K562 (cell line): ENCODE results near the gene MYO15A. TPM values are rescaled to one million over a fixed set of nuclear protein-coding genes. Genes with fewer than 3 reads are reported as not detected.

Experiments used
- ATAC-seq: fragments of 200-7000 bp; cut with Tn5 transposase; 3 replicates; pipeline ENCODE4 v1.9.1; 2020; ENCODE audit warnings: moderate library complexity
- BruUV-seq: library from RNA; stranded (reverse); fragments of 400-500 nt; replicated peaks from 2 replicates; lab custom pipeline; 2021; lab: Mats Ljungman, UMichigan
- CTCF ChIA-PET: fragments of 300-600 bp; formaldehyde crosslinking; extraction: SDS; loops from one replicate; lab custom pipeline; 2021; ENCODE audit warnings: low intra/inter-chr PET ratio; lab: Yijun Ruan, JAX
- POLR2A ChIA-PET: fragments of 300-600, 350-650 bp; sonication (Branson Sonifier 250); formaldehyde crosslinking; extraction: SDS; loops from one replicate; lab custom pipeline; 2021; ENCODE audit warnings: antibody characterized with exemption, inconsistent platforms; lab: Yijun Ruan, JAX
- DNase-seq, 4 experiments: peaks; one replicate each; pipeline versions ENCODE4 v3.0.0 to v3.0.0-alpha.2; 2011 to 2018; ENCODE audit warnings: low spot score in 3 of 4, mixed read lengths in 3 of 4; ENCODE audit errors: extremely low read depth in 1 of 4
- FAIRE-seq: peaks from 2 replicates; lab custom pipeline; 2011; peaks lifted over from hg19 to GRCh38; lab: Jason Lieb, UNC
- H2AFZ ChIP-seq: 2 replicates; pipeline ENCODE4 v1.6.0; 2011; ENCODE audit warnings: low read depth, low read length, control low read depth, inconsistent platforms
- H3K27ac ChIP-seq: fragments of 200-600 bp; 3 replicates; pipeline ENCODE4 v1.8.0; 2011; ENCODE audit warnings: low read depth, mild to moderate bottlenecking, control low read depth, inconsistent platforms, low read length, moderate library complexity, mixed read lengths; ENCODE audit errors: extremely low read depth
- H3K27me3 ChIP-seq, 2 experiments: fragments of 300-600 bp in 1 of 2; 2 replicates in 1 of 2; 3 replicates in 1 of 2; pipeline versions ENCODE4 v1.6.0 to v1.8.0; 2011; ENCODE audit warnings: inconsistent platforms in 2 of 2, low read length in 2 of 2, mild to moderate bottlenecking in 1 of 2, mixed read lengths in 1 of 2, moderate library complexity in 1 of 2; ENCODE audit not compliant: control insufficient read depth in 2 of 2, insufficient read depth in 2 of 2
- H3K36me3 ChIP-seq: fragments of 300-600 bp; 3 replicates; pipeline ENCODE4 v1.8.0; 2011; ENCODE audit warnings: mild to moderate bottlenecking, low read length, inconsistent platforms; ENCODE audit not compliant: control insufficient read depth, insufficient read depth
- H3K4me1 ChIP-seq, 2 experiments: fragments of 200-600 bp in 1 of 2; replicated peaks in 1 of 2; 2 replicates in 1 of 2; 3 replicates in 1 of 2; pipeline versions ENCODE4 v1.5.1 to v1.8.0; 2011; ENCODE audit warnings: inconsistent platforms in 2 of 2, low read length in 2 of 2, mild to moderate bottlenecking in 1 of 2, mixed read lengths in 1 of 2, moderate library complexity in 1 of 2; ENCODE audit not compliant: control insufficient read depth in 2 of 2, insufficient read depth in 2 of 2
- H3K4me2 ChIP-seq: 2 replicates; pipeline ENCODE4 v1.6.1; 2011; ENCODE audit warnings: low read length, control low read depth, inconsistent platforms, mixed read lengths; ENCODE audit not compliant: insufficient read depth
- H3K4me3 ChIP-seq: fragments of 200-600 bp; sonication (generic), shearing (Covaris generic); 2 replicates; pipeline ENCODE4 v1.5.1; 2016; ENCODE audit warnings: control low read depth, inconsistent platforms
- H3K79me2 ChIP-seq: fragments of 200-600 bp; 3 replicates; pipeline ENCODE4 v1.8.0; 2011; ENCODE audit warnings: low read length, inconsistent platforms; ENCODE audit not compliant: control insufficient read depth, insufficient read depth
- H3K9ac ChIP-seq, 2 experiments: 2 replicates each; pipeline versions ENCODE4 v1.6.0 to v1.6.1; 2011; ENCODE audit warnings: low read depth in 2 of 2, low read length in 2 of 2, control low read depth in 1 of 2, inconsistent platforms in 1 of 2, mild to moderate bottlenecking in 1 of 2, mixed read lengths in 1 of 2; ENCODE audit not compliant: insufficient read depth in 1 of 2
- H3K9me1 ChIP-seq: one replicate; pipeline ENCODE4 v1.6.0; 2011; ENCODE audit warnings: inconsistent platforms, mild to moderate bottlenecking, low read length, moderate library complexity; ENCODE audit not compliant: control insufficient read depth, insufficient read depth
- H3K9me3 ChIP-seq: replicated peaks from 2 replicates; pipeline ENCODE4 v1.5.1; 2011; ENCODE audit warnings: low read depth, low read length, inconsistent platforms; ENCODE audit not compliant: control insufficient read depth, insufficient read depth
- H4K20me1 ChIP-seq: replicated peaks from 2 replicates; pipeline ENCODE4 v1.6.1; 2011; ENCODE audit warnings: low read length, inconsistent platforms, mixed read lengths; ENCODE audit not compliant: control insufficient read depth, insufficient read depth
- ARID1B ChIP-seq: fragments of 450-650 bp; IDR thresholded peaks from 2 replicates; pipeline ENCODE4 v1.6.1; 2016; ENCODE audit warnings: antibody characterized with exemption, mild to moderate bottlenecking, inconsistent platforms
- E2F3 ChIP-seq: fragments of 250-450 bp; sonication (Bioruptor Pico); IDR thresholded peaks from 2 replicates; pipeline ENCODE4 v1.4.0; 2020; ENCODE audit warnings: mild to moderate bottlenecking
- ELF2 ChIP-seq: fragments of 250-450 bp; sonication (Bioruptor Pico); IDR thresholded peaks from 2 replicates; pipeline ENCODE4 v1.5.0; 2021; ENCODE audit warnings: mild to moderate bottlenecking
- ETV6 ChIP-seq, 3 experiments: fragments of 150-350 bp in 1 of 3; sonication (generic) in 1 of 3; formaldehyde crosslinking in 1 of 3; IDR thresholded peaks; 2 replicates each; pipeline versions ENCODE4 v1.6.1 to v1.8.0; 2014 to 2022; ENCODE audit warnings: borderline replicate concordance in 2 of 3, low read depth in 2 of 3, antibody characterized with exemption in 1 of 3, low read length in 1 of 3, mild to moderate bottlenecking in 1 of 3, missing genetic modification reagents in 1 of 3
- FOXK2 ChIP-seq, 2 experiments: fragments of 450-650 bp; IDR thresholded peaks in 1 of 2; conservative IDR thresholded peaks in 1 of 2; 2 replicates each; pipeline ENCODE4 v1.6.1; 2016; ENCODE audit warnings: low read depth in 2 of 2, mild to moderate bottlenecking in 1 of 2
- FOXP4 ChIP-seq: sonication (generic); formaldehyde crosslinking; IDR thresholded peaks from 2 replicates; pipeline ENCODE4 v1.8.0; 2022; ENCODE audit warnings: mild to moderate bottlenecking, missing genetic modification reagents, borderline replicate concordance
- HDGF ChIP-seq: fragments of 450-650 bp; IDR thresholded peaks from 2 replicates; pipeline ENCODE4 v1.6.1; 2016
- NRF1 ChIP-seq, 2 experiments: fragments of 450-650 bp; IDR thresholded peaks in 1 of 2; conservative IDR thresholded peaks in 1 of 2; 2 replicates each; pipeline ENCODE4 v1.6.1; 2014; ENCODE audit warnings: mild to moderate bottlenecking in 2 of 2
- OTX1 ChIP-seq: fragments of 450-650 bp; formaldehyde crosslinking; IDR thresholded peaks from 2 replicates; pipeline ENCODE4 v1.4.0; 2022; ENCODE audit warnings: mild to moderate bottlenecking
- POLR3G ChIP-seq: IDR thresholded peaks from 2 replicates; pipeline ENCODE4 v1.6.1; 2011; ENCODE audit not compliant: insufficient read length, insufficient replicate concordance; ENCODE audit errors: extremely low read depth
- SRSF3 ChIP-seq: fragments of 200-400 bp; formaldehyde crosslinking; IDR thresholded peaks from 2 replicates; pipeline ENCODE4 v1.6.1; 2016; ENCODE audit warnings: mild to moderate bottlenecking, low read length, moderate library complexity; ENCODE audit not compliant: insufficient read depth
- ZBTB7A ChIP-seq: IDR thresholded peaks from 2 replicates; pipeline ENCODE4 v1.6.1; 2011; ENCODE audit warnings: low read depth, mild to moderate bottlenecking, low read length, moderate library complexity, borderline replicate concordance; ENCODE audit not compliant: control insufficient read depth
- WGBS: fragments of 100-300 bp; shearing (Covaris generic); methylation state at CpG from one replicate; pipeline ENCODE4 v1.1.6; 2016; ENCODE audit warnings: low coverage, mixed read lengths; ENCODE audit not compliant: insufficient coverage; ENCODE audit errors: missing lambda C conversion rate; 5-methylcytosine and 5-hydroxymethylcytosine counted together
- in situ Hi-C: fragments of 300-500 bp; cut with MboI; formaldehyde crosslinking; loops from 4 replicates; pipeline ENCODE4 v1.15.0; 2018; ENCODE audit warnings: inconsistent platforms, mixed read lengths
- intact Hi-C: fragments of 100-400 bp; cut with micrococcal nuclease; formaldehyde crosslinking; loops from 2 replicates; pipeline ENCODE4 v1.14.2; 2022
- polyA plus RNA-seq, 8 experiments: library from polyadenylated mRNA; depleted of rRNA in 4 of 8; stranded (reverse) in 5 of 8; unstranded in 3 of 8; fragments of >200 nt; fragmentation: Nextera tagmentation in 2 of 8; fragmentation: Illumina TruSeq in 1 of 8; extraction: Ambion mirVana in 2 of 8; extraction: Trizol in 1 of 8; gene quantifications; 2 replicates each; pipeline versions ENCODE4 v1.2.1 to v1.2.3, GENCODE V29; 2011 to 2014; ENCODE audit warnings: inconsistent platforms in 1 of 8, missing spikeins in 1 of 8
- total RNA-seq, 7 experiments: library from RNA; depleted of rRNA in 6 of 7; stranded (reverse); fragments of >200 nt in 6 of 7; fragmentation: Illumina TruSeq in 2 of 7; extraction: Trizol in 2 of 7; gene quantifications; 2 replicates each; pipeline versions ENCODE4 v1.2.1 to v1.2.3, GENCODE V29; 2011 to 2021; ENCODE audit warnings: low replicate concordance in 1 of 7
- TF ChIP-seq, protein P1 (sequence below): fragments of 250-450 bp; sonication (Bioruptor Pico); IDR thresholded peaks from 2 replicates; pipeline ENCODE4 v1.4.0; 2020; ENCODE audit warnings: borderline replicate concordance
- TF ChIP-seq, protein P2 (sequence below): IDR thresholded peaks from 3 replicates; pipeline ENCODE4 v1.6.1; 2011; ENCODE audit warnings: borderline replicate concordance, mild to moderate bottlenecking, moderate library complexity; ENCODE audit not compliant: insufficient read length; ENCODE audit errors: extremely low read depth
- TF ChIP-seq, protein P3 (sequence below): sonication (generic); formaldehyde crosslinking; IDR thresholded peaks from 2 replicates; pipeline ENCODE4 v1.8.0; 2022; ENCODE audit warnings: mild to moderate bottlenecking, missing genetic modification reagents

Gene MYO15A
- total and polyA plus RNA-seq, 9 of the 15 experiments (the other 6 are each of a cell fraction or from before 2014, with no cell fraction given): 0.05 to 0.88 (median 0.14) TPM; not detected in 1

DNA sequence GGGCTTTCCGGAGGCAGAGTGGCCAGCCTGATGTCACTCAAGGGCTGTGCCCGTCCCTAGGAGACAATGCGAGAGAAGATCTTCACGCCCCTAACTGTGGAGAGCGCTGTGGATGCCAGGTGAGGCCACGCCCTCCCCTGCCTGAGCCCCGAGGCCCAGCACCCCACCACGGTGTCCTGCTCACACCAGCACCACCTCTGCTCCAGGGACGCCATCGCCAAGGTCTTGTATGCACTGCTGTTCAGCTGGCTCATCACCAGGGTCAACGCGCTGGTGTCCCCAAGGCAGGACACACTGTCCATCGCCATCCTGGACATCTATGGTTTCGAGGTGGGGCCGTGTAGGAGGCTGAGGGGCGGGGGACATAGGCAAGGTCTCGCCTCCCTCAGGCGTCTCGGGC lies 27.8 kb downstream of the MYO15A start:
- no peak for FAIRE-seq
- H2AFZ ChIP-seq: no peak overlapping the region
- H4K20me1 ChIP-seq: no peaks in the 10 kb centered on the region; the same call in 1 of the 2 replicates
- H3K27me3 ChIP-seq: no peaks in the 10 kb centered on the region
- H3K36me3 ChIP-seq: no peaks in the 10 kb centered on the region
- 26% methylated on average over 12 of the region's 19 CpGs for WGBS
- ATAC-seq: no peak
- intact Hi-C loops (no loop called here), in situ Hi-C loops (no loop called here)
- DNase-seq: no peak
- H3K4me3 ChIP-seq: no peak overlapping the region
- POLR2A ChIA-PET: interaction anchor here (0.6 kb wide), 1 partner anchor 19 kb away, joined by 3 read pairs; no protein-coding TSS in a partner anchor
- no peak overlapping the region for H3K4me2 ChIP-seq
- no peaks in the 10 kb centered on the region for H3K9me1 ChIP-seq
- no peaks in the 10 kb centered on the region for H3K79me2 ChIP-seq
- H3K9me3 ChIP-seq: no peaks in the 10 kb centered on the region
- CTCF ChIA-PET: no interaction called here
- peaks cover 0 to 13% of the 10 kb centered on the region in 2 experiments; a peak in 3 of 5 replicates for H3K4me1 ChIP-seq
- no TSS peak for BruUV-seq
- no peak overlapping the region for H3K9ac ChIP-seq
- H3K27ac ChIP-seq: no peak overlapping the region
- TF ChIP-seq POLR3G (no peak), SRSF3 (no peak), ETV6 (IDR thresholded peaks at IDR 0.05; ENCODE audit: borderline replicate concordance in 1 of 2, low read depth in 2 of 2, low read length in 1 of 2) (no peak), ETV6 (CRISPR knock-in tag; IDR thresholded peaks at IDR 0.05; ENCODE audit: borderline replicate concordance) (no peak), ARID1B (no peak), E2F3 (CRISPR knock-in tag) (no peak), NRF1 (conservative IDR thresholded peaks at IDR 0.05 in 1 of 2, IDR thresholded peaks at IDR 0.05 in 1 of 2) (no peak), FOXK2 (conservative IDR thresholded peaks at IDR 0.05 in 1 of 2, IDR thresholded peaks at IDR 0.05 in 1 of 2; ENCODE audit: low read depth in 2 of 2) (no peak), HDGF (no peak), FOXP4 (no peak), ELF2 (CRISPR knock-in tag) (no peak), OTX1 (CRISPR knock-in tag) (no peak), ZBTB7A (no peak)
- TF ChIP-seq, protein P1, sequence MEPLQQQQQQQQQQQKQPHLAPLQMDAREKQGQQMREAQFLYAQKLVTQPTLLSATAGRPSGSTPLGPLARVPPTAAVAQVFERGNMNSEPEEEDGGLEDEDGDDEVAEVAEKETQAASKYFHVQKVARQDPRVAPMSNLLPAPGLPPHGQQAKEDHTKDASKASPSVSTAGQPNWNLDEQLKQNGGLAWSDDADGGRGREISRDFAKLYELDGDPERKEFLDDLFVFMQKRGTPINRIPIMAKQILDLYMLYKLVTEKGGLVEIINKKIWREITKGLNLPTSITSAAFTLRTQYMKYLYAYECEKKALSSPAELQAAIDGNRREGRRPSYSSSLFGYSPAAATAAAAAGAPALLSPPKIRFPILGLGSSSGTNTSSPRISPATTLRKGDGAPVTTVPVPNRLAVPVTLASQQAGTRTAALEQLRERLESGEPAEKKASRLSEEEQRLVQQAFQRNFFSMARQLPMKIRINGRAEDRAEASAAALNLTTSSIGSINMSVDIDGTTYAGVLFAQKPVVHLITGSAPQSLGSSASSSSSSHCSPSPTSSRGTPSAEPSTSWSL (CRISPR knock-in tag): no peak
- TF ChIP-seq, protein P2, sequence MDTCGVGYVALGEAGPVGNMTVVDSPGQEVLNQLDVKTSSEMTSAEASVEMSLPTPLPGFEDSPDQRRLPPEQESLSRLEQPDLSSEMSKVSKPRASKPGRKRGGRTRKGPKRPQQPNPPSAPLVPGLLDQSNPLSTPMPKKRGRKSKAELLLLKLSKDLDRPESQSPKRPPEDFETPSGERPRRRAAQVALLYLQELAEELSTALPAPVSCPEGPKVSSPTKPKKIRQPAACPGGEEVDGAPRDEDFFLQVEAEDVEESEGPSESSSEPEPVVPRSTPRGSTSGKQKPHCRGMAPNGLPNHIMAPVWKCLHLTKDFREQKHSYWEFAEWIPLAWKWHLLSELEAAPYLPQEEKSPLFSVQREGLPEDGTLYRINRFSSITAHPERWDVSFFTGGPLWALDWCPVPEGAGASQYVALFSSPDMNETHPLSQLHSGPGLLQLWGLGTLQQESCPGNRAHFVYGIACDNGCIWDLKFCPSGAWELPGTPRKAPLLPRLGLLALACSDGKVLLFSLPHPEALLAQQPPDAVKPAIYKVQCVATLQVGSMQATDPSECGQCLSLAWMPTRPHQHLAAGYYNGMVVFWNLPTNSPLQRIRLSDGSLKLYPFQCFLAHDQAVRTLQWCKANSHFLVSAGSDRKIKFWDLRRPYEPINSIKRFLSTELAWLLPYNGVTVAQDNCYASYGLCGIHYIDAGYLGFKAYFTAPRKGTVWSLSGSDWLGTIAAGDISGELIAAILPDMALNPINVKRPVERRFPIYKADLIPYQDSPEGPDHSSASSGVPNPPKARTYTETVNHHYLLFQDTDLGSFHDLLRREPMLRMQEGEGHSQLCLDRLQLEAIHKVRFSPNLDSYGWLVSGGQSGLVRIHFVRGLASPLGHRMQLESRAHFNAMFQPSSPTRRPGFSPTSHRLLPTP: no peak
- TF ChIP-seq, protein P3, sequence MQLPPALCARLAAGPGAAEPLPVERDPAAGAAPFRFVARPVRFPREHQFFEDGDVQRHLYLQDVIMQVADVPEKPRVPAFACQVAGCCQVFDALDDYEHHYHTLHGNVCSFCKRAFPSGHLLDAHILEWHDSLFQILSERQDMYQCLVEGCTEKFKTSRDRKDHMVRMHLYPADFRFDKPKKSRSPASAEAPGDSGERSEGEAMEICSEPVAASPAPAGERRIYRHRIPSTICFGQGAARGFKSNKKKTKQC: no peak
